ENCODE measurements around the gene MAP4K5.

GRCh38 chr14:50371546-50371945 lies 160.8 kb downstream of the MAP4K5 start:
- TF ChIP-seq CSRNP3 (CRISPR knock-in tag; IDR thresholded peaks at IDR 0.05) (no peak), PATZ1 (CRISPR knock-in tag; IDR thresholded peaks at IDR 0.05; ENCODE audit: borderline replicate concordance) (no peak), RARB (CRISPR knock-in tag; IDR thresholded peaks at IDR 0.05) (no peak), TCF4 (CRISPR knock-in tag; IDR thresholded peaks at IDR 0.05; ENCODE audit: borderline replicate concordance) (no peak), ESRRG (CRISPR knock-in tag; IDR thresholded peaks at IDR 0.05) (no peak), ZNF8 (CRISPR knock-in tag; IDR thresholded peaks at IDR 0.05) (no peak), CSDC2 (CRISPR knock-in tag; IDR thresholded peaks at IDR 0.05) (no peak), GLIS3 (CRISPR knock-in tag; IDR thresholded peaks at IDR 0.05) (no peak)
- TF ChIP-seq, protein P1, sequence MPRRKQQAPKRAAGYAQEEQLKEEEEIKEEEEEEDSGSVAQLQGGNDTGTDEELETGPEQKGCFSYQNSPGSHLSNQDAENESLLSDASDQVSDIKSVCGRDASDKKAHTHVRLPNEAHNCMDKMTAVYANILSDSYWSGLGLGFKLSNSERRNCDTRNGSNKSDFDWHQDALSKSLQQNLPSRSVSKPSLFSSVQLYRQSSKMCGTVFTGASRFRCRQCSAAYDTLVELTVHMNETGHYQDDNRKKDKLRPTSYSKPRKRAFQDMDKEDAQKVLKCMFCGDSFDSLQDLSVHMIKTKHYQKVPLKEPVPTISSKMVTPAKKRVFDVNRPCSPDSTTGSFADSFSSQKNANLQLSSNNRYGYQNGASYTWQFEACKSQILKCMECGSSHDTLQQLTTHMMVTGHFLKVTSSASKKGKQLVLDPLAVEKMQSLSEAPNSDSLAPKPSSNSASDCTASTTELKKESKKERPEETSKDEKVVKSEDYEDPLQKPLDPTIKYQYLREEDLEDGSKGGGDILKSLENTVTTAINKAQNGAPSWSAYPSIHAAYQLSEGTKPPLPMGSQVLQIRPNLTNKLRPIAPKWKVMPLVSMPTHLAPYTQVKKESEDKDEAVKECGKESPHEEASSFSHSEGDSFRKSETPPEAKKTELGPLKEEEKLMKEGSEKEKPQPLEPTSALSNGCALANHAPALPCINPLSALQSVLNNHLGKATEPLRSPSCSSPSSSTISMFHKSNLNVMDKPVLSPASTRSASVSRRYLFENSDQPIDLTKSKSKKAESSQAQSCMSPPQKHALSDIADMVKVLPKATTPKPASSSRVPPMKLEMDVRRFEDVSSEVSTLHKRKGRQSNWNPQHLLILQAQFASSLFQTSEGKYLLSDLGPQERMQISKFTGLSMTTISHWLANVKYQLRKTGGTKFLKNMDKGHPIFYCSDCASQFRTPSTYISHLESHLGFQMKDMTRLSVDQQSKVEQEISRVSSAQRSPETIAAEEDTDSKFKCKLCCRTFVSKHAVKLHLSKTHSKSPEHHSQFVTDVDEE (CRISPR knock-in tag; IDR thresholded peaks at IDR 0.05), result no peak
- TF ChIP-seq, protein P2, sequence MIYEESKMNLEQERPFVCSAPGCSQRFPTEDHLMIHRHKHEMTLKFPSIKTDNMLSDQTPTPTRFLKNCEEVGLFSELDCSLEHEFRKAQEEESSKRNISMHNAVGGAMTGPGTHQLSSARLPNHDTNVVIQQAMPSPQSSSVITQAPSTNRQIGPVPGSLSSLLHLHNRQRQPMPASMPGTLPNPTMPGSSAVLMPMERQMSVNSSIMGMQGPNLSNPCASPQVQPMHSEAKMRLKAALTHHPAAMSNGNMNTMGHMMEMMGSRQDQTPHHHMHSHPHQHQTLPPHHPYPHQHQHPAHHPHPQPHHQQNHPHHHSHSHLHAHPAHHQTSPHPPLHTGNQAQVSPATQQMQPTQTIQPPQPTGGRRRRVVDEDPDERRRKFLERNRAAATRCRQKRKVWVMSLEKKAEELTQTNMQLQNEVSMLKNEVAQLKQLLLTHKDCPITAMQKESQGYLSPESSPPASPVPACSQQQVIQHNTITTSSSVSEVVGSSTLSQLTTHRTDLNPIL (CRISPR knock-in tag; IDR thresholded peaks at IDR 0.05; ENCODE audit: low read depth), result no peak
